GM23338 (cell line): ENCODE data around the gene ZNF385B. TPM values are rescaled to one million over a fixed set of nuclear protein-coding genes. Genes with fewer than 3 reads are reported as not detected.

Experiments
- ATAC-seq: fragments of 200-7000 bp; cut with Tn5 transposase; 3 replicates; pipeline ENCODE4 v1.9.1; 2020
- DNase-seq: peaks from one replicate; pipeline ENCODE4 v3.0.0-alpha.2; 2015; ENCODE audit warnings: low spot score
- H2AFZ ChIP-seq: fragments of 200-600 bp; sonication (generic); 2 replicates; pipeline ENCODE4 v1.8.0; 2016; ENCODE audit warnings: antibody characterized with exemption, mild to moderate bottlenecking, moderate library complexity
- H3F3A ChIP-seq: fragments of 200-600 bp; sonication (generic); replicated peaks from 2 replicates; pipeline ENCODE4 v1.8.0; 2017; ENCODE audit warnings: antibody characterized with exemption, mixed run types, low read depth
- H3K27ac ChIP-seq: fragments of 200-600 bp; sonication (generic); 2 replicates; pipeline ENCODE4 v1.6.1; 2016; ENCODE audit warnings: low read depth
- H3K27me3 ChIP-seq: fragments of 200-600 bp; sonication (generic); 2 replicates; pipeline ENCODE4 v1.8.0; 2016; ENCODE audit warnings: mild to moderate bottlenecking, mixed run types, moderate library complexity; ENCODE audit not compliant: insufficient read depth
- H3K36me3 ChIP-seq: fragments of 200-600 bp; sonication (generic); 2 replicates; pipeline ENCODE4 v1.8.0; 2016; ENCODE audit warnings: mild to moderate bottlenecking; ENCODE audit not compliant: insufficient read depth
- H3K4me1 ChIP-seq: fragments of 200-600 bp; sonication (generic); 2 replicates; pipeline ENCODE4 v1.8.0; 2016; ENCODE audit warnings: mild to moderate bottlenecking, moderate library complexity; ENCODE audit not compliant: insufficient read depth
- H3K4me2 ChIP-seq: fragments of 200-600 bp; sonication (generic); 2 replicates; pipeline ENCODE4 v1.7.1; 2017; ENCODE audit warnings: mixed run types
- H3K4me3 ChIP-seq: fragments of 200-600 bp; sonication (generic); 2 replicates; pipeline ENCODE4 v1.6.1; 2016; ENCODE audit warnings: mixed run types
- H3K79me2 ChIP-seq: fragments of 200-600 bp; sonication (generic); replicated peaks from 2 replicates; pipeline ENCODE4 v1.8.0; 2017; ENCODE audit warnings: mild to moderate bottlenecking; ENCODE audit not compliant: insufficient read depth
- H3K9me2 ChIP-seq: fragments of 200-600 bp; sonication (generic); 2 replicates; pipeline ENCODE4 v1.8.0; 2017; ENCODE audit not compliant: insufficient read depth
- H4K20me1 ChIP-seq: fragments of 200-600 bp; sonication (generic); replicated peaks from 2 replicates; pipeline ENCODE4 v1.8.0; 2017; ENCODE audit warnings: mild to moderate bottlenecking; ENCODE audit not compliant: insufficient read depth
- H3K27ac Mint-ChIP-seq: 2 replicates; pipeline ENCODE4 v1.8.0; 2020; ENCODE audit warnings: inconsistent platforms, mild to moderate bottlenecking, moderate library complexity, mixed read lengths
- H3K27me3 Mint-ChIP-seq: 3 replicates; pipeline ENCODE4 v1.8.0; 2022; ENCODE audit warnings: low read depth, mild to moderate bottlenecking, moderate library complexity, mixed read lengths, inconsistent platforms; ENCODE audit not compliant: insufficient read depth, poor library complexity
- H3K36me3 Mint-ChIP-seq: 3 replicates; pipeline ENCODE4 v1.8.0; 2021; ENCODE audit warnings: low read depth, mild to moderate bottlenecking, inconsistent platforms, moderate library complexity, mixed read lengths
- H3K4me1 Mint-ChIP-seq: 3 replicates; pipeline ENCODE4 v1.8.0; 2020; ENCODE audit warnings: mild to moderate bottlenecking, inconsistent platforms, mixed read lengths
- H3K4me3 Mint-ChIP-seq: 3 replicates; pipeline ENCODE4 v1.8.0; 2021; ENCODE audit warnings: moderate library complexity, mild to moderate bottlenecking, inconsistent platforms, mixed read lengths
- H3K9me3 Mint-ChIP-seq: 3 replicates; pipeline ENCODE4 v1.8.0; 2020; ENCODE audit warnings: moderate library complexity, mild to moderate bottlenecking, inconsistent platforms, mixed read lengths
- EZH2 ChIP-seq: fragments of 200-600 bp; sonication (generic); IDR thresholded peaks from one replicate; pipeline ENCODE4 v1.8.0; 2017; ENCODE audit warnings: antibody characterized with exemption, mild to moderate bottlenecking, low read depth; ENCODE audit not compliant: unreplicated experiment
- EZH2phosphoT487 ChIP-seq: fragments of 200-600 bp; sonication (generic); IDR thresholded peaks from one replicate; pipeline ENCODE4 v1.8.1; 2018; ENCODE audit warnings: antibody characterized with exemption; ENCODE audit not compliant: unreplicated experiment
- JUNB ChIP-seq: IDR thresholded peaks from one replicate; pipeline ENCODE4 v1.6.1; 2016; ENCODE audit warnings: antibody characterized with exemption; ENCODE audit not compliant: unreplicated experiment
- NANOG ChIP-seq: IDR thresholded peaks from 2 replicates; pipeline ENCODE4 v1.6.1; 2016; ENCODE audit warnings: antibody characterized with exemption, borderline replicate concordance
- POLR2AphosphoS5 ChIP-seq: IDR thresholded peaks from 2 replicates; pipeline ENCODE4 v1.6.1; 2016; ENCODE audit warnings: antibody characterized with exemption, low read depth
- STAT1 ChIP-seq: IDR thresholded peaks from one replicate; pipeline ENCODE4 v1.6.1; 2016; ENCODE audit warnings: antibody characterized with exemption; ENCODE audit not compliant: unreplicated experiment
- ZNF114 ChIP-seq: fragments of 250-450 bp; sonication (Bioruptor Pico); IDR thresholded peaks from 2 replicates; pipeline ENCODE4 v1.5.0; 2020; ENCODE audit warnings: mild to moderate bottlenecking, moderate library complexity
- polyA plus RNA-seq: library from polyadenylated mRNA; unstranded; fragments of >200 nt; fragmentation: Nextera tagmentation; extraction: Ambion mirVana; gene quantifications from 2 replicates; pipeline ENCODE4 v1.2.1, GENCODE V29; 2016
- total RNA-seq: library from RNA; depleted of rRNA; stranded (reverse); fragments of >200 nt; shearing (Covaris generic); gene quantifications from 2 replicates; pipeline ENCODE4 v1.2.3, GENCODE V29; 2014
- TF ChIP-seq, protein P1 (sequence below): fragments of 250-450 bp; sonication (Bioruptor Pico); IDR thresholded peaks from 2 replicates; pipeline ENCODE4 v1.5.0; 2020; ENCODE audit warnings: mild to moderate bottlenecking, moderate library complexity
- TF ChIP-seq, protein P2 (sequence below): IDR thresholded peaks from 2 replicates; pipeline ENCODE4 v1.6.1; 2016; ENCODE audit warnings: antibody characterized with exemption

ZNF385B gene
- total and polyA plus RNA-seq, 2 experiments from 2014 or later: 1.5 to 4.6 TPM

DNA sequence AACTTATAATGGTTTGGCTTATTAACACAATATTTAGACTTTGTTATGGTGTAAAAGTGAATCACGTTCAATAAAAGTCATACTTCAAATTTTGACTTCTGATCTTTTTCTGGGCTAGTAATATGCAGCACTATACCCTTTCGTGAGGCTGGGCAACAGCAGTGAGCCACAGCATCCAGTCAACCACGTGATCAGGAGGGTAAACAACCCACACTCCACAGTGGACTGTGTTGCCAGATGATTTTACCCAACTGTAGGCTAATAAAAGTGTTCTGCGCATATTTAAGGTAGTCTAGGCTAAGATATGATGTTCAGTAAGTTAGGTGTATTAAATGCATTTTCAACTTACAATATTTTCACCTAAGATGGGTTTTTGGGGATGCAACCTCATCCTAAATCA, 148.6 kb downstream of the ZNF385B start (continued):
- TF ChIP-seq, protein P1, sequence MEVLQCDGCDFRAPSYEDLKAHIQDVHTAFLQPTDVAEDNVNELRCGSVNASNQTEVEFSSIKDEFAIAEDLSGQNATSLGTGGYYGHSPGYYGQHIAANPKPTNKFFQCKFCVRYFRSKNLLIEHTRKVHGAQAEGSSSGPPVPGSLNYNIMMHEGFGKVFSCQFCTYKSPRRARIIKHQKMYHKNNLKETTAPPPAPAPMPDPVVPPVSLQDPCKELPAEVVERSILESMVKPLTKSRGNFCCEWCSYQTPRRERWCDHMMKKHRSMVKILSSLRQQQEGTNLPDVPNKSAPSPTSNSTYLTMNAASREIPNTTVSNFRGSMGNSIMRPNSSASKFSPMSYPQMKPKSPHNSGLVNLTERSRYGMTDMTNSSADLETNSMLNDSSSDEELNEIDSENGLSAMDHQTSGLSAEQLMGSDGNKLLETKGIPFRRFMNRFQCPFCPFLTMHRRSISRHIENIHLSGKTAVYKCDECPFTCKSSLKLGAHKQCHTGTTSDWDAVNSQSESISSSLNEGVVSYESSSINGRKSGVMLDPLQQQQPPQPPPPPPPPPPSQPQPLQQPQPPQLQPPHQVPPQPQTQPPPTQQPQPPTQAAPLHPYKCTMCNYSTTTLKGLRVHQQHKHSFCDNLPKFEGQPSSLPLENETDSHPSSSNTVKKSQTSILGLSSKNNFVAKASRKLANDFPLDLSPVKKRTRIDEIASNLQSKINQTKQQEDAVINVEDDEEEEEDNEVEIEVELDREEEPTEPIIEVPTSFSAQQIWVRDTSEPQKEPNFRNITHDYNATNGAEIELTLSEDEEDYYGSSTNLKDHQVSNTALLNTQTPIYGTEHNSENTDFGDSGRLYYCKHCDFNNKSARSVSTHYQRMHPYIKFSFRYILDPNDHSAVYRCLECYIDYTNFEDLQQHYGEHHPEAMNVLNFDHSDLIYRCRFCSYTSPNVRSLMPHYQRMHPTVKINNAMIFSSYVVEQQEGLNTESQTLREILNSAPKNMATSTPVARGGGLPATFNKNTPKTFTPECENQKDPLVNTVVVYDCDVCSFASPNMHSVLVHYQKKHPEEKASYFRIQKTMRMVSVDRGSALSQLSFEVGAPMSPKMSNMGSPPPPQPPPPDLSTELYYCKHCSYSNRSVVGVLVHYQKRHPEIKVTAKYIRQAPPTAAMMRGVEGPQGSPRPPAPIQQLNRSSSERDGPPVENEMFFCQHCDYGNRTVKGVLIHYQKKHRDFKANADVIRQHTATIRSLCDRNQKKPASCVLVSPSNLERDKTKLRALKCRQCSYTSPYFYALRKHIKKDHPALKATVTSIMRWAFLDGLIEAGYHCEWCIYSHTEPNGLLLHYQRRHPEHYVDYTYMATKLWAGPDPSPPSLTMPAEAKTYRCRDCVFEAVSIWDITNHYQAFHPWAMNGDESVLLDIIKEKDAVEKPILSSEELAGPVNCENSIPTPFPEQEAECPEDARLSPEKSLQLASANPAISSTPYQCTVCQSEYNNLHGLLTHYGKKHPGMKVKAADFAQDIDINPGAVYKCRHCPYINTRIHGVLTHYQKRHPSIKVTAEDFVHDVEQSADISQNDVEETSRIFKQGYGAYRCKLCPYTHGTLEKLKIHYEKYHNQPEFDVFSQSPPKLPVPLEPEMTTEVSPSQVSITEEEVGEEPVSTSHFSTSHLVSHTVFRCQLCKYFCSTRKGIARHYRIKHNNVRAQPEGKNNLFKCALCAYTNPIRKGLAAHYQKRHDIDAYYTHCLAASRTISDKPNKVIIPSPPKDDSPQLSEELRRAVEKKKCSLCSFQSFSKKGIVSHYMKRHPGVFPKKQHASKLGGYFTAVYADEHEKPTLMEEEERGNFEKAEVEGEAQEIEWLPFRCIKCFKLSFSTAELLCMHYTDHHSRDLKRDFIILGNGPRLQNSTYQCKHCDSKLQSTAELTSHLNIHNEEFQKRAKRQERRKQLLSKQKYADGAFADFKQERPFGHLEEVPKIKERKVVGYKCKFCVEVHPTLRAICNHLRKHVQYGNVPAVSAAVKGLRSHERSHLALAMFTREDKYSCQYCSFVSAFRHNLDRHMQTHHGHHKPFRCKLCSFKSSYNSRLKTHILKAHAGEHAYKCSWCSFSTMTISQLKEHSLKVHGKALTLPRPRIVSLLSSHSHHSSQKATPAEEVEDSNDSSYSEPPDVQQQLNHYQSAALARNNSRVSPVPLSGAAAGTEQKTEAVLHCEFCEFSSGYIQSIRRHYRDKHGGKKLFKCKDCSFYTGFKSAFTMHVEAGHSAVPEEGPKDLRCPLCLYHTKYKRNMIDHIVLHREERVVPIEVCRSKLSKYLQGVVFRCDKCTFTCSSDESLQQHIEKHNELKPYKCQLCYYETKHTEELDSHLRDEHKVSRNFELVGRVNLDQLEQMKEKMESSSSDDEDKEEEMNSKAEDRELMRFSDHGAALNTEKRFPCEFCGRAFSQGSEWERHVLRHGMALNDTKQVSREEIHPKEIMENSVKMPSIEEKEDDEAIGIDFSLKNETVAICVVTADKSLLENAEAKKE (CRISPR knock-in tag): no peak

DNA sequence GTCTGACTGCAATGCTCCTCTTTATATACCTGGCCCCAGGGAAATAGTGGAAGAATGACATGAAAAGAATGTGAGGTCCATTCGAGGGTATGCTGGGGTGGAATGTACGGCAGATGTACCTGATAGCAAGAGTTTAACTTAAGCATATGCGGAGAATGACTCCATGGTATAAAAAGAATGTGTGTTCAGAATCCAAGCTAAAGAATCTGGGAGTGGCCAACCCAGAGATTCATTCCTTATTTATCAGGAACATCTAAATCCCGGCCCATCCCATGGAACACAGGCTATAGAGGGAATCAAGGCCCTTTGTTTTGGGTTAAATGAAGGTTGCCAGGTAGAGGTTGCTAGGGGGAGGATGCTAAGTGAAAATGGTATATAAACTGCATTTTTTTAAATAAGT, 150.0 kb downstream of the ZNF385B start:
- TF ChIP-seq STAT1 (no peak), ZNF114 (CRISPR knock-in tag) (no peak), NANOG (no peak), POLR2AphosphoS5 (no peak)
- Mint-ChIP-seq H3K27me3 (peaks cover 2% of the 10 kb centered on the region), H3K4me3 (no peak overlapping the region), H3K36me3 (no peaks in the 10 kb centered on the region), H3K27ac (no peak overlapping the region), H3K4me1 (peaks cover 5% of the 10 kb centered on the region; the same call in 2 of the 3 replicates), H3K9me3 (no peaks in the 10 kb centered on the region)
- no peak overlapping the region for H3K4me2 ChIP-seq
- no peaks in the 10 kb centered on the region for H3F3A ChIP-seq
- DNase-seq: peak; percentile 4
- H3K4me1 ChIP-seq: no peaks in the 10 kb centered on the region
- H3K4me3 ChIP-seq: no peak overlapping the region
- no peaks in the 10 kb centered on the region for H4K20me1 ChIP-seq
- H3K36me3 ChIP-seq: no peaks in the 10 kb centered on the region
- H2AFZ ChIP-seq: no peak overlapping the region
- no peak for ATAC-seq
- H3K79me2 ChIP-seq: no peaks in the 10 kb centered on the region
- no peaks in the 10 kb centered on the region for H3K27me3 ChIP-seq
- no peaks in the 10 kb centered on the region for H3K9me2 ChIP-seq
- H3K27ac ChIP-seq: no peak overlapping the region

DNA sequence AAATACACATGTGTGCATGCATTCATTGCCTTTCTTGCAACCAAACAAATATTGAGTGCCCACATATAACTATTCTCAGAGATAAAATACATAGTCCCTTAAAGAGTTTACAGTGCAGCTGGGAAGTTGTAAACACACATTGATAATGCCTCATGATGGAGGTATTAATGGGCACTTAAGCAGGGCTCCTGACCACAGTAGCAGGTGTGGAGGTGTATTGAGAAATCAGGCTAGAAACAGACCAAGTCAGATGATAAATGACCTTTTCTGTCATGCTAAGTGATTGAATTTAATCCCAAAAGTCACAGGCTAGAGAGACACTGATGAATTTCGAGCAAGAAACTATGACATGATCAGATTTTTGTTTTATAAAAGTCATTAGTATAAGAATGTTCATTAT, 157.7 kb downstream of the ZNF385B start:
- ATAC-seq (no peak), DNase-seq (no peak)
- Mint-ChIP-seq H3K36me3 (no peaks in the 10 kb centered on the region), H3K4me1 (no peaks in the 10 kb centered on the region), H3K27me3 (no peaks in the 10 kb centered on the region), H3K27ac (no peak overlapping the region), H3K9me3 (no peaks in the 10 kb centered on the region), H3K4me3 (no peak overlapping the region)
- Histone ChIP-seq H3K27me3 (no peaks in the 10 kb centered on the region), H3K4me2 (no peak overlapping the region), H3K36me3 (no peaks in the 10 kb centered on the region), H3K27ac (no peak overlapping the region), H3F3A (no peaks in the 10 kb centered on the region), H3K9me2 (no peaks in the 10 kb centered on the region), H4K20me1 (no peaks in the 10 kb centered on the region), H3K79me2 (no peaks in the 10 kb centered on the region), H2AFZ (no peak overlapping the region), H3K4me3 (no peak overlapping the region), H3K4me1 (no peaks in the 10 kb centered on the region)
- TF ChIP-seq JUNB (no peak), EZH2 (no peak), ZNF114 (CRISPR knock-in tag) (no peak), EZH2phosphoT487 (no peak)
- TF ChIP-seq, protein P2, sequence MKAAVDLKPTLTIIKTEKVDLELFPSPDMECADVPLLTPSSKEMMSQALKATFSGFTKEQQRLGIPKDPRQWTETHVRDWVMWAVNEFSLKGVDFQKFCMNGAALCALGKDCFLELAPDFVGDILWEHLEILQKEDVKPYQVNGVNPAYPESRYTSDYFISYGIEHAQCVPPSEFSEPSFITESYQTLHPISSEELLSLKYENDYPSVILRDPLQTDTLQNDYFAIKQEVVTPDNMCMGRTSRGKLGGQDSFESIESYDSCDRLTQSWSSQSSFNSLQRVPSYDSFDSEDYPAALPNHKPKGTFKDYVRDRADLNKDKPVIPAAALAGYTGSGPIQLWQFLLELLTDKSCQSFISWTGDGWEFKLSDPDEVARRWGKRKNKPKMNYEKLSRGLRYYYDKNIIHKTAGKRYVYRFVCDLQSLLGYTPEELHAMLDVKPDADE: no peak
